HG03108 (cell line): Measurements from ENCODE around the gene RB1.
"Not testable (repeated sequence)": the region's sequence is repeated elsewhere in the genome, so short reads cannot be mapped to it uniquely, and the experiment has no call there.

Source experiments
- ATAC-seq: cut with Tn5 transposase; IDR thresholded peaks from one replicate; pipeline ENCODE4 v1.9.1; 2021; ENCODE audit warnings: moderate library complexity; ENCODE audit not compliant: unreplicated experiment

The RB1 gene

GRCh38 chr13:48297131-48297786 lies 6.3 kb upstream of the RB1 start:
- no peak for ATAC-seq

DNA sequence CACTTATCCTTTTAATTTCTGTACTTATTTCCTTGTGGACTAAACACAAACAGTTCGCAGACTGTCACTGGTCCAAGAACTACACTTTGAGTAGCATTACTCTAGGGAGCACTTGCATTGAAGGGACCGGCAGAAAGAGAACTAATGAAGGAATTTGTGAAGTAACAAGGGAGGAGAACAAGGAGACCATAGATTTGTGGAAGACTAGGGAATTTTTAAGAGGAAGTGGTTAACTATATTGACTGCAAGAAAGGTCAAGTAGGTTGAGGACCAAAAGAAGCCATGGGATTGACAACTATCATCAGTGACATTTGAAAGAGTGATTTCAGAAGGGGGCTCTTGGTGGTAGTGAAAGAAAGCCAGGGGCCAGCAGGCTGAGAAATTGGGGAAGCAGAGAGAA lies 4.0 kb upstream of the RB1 start:
- ATAC-seq: no peak

GRCh38 chr13:48302871-48303358 lies 636 bp upstream of the RB1 start:
- ATAC-seq: no peak

DNA sequence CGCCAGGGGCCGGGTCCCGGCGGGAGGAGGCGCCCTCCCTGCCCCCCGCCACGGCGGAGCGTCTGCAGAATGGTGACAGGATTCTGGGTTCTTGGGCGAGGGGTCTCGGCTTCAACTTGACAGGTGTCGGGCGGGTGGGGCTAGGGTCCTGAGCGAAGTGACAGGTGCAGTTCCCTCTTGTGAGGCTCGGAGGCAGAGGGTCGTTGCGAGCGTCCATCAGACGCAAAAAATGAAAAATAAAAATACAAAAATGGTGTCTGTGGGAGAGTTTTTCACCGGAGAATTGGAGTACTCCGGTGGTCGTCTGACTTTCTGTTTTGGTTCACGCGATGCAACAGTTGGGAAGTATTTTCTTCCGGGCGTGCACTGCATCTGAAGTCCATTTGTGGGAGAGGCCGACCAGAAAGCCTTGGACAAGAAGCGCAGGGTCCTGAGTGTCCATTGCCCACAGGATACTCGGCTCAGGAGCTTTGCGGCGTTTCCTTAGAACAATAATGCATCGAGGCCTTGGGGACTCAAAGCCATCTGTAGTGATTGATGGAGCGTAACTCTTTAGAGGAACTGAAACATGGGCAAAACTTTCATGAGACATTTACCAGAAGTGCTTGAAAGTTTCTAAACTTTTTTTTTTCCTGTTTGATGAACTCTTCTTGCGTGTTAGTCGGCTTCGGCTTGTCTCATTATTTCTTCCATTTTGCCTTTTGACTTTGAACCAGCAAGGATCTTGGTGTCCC lies 759 bp downstream of the RB1 start:
- peak; percentile 68 for ATAC-seq

DNA sequence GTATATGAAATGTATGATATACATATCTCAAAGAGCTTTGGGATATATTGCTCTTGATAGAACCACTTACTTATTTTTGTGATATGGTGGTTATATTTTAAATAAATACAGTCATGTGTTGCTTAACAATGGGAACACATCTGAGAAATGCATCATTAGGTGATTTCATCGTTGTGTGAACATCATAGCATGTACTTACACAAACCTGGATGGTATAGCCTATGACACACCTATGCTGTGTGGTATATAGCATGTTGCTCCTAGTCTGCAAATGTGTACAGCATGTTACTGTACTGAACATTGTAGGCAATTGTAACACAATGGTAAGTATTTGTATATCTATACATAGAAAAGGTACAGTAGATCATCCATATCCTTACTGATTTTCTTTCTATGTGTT lies 7.7 kb downstream of the RB1 start:
- no peak for ATAC-seq

DNA sequence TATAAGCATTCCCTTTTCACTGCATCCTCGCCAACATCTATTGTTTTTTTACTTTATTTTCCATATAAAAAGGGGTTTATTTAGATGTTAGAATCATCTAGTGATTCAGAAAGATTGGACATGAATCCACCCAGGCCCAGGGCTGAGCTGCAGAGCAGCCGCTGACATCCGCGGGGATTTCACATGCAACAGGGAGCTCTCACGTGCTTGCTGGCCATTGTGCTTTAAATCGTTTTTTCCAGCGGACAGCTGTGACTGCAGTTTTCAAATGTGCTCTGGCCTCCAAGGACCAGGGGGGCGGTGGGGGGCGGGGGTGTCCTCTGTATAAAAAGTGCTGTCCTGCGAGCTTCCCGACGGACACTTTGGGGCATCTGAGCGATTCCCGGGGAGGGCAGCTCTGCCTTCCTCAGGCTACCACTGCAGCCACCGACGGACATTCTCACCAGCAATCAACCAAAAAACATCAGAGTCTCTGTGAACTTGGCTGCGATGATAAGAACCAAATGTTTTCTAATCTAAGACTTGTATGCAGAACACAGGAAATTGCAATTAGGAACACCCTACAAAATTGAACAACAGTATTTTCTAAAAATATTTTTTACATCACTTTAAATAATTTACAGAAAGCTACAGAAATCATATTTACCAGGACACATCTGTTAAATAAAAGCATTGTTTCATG lies 12.6 kb downstream of the RB1 start:
- no peak for ATAC-seq

- no peak for ATAC-seq
Measured at GRCh38 chr13:48316826-48317510, 13.4 kb downstream of the RB1 start.

DNA sequence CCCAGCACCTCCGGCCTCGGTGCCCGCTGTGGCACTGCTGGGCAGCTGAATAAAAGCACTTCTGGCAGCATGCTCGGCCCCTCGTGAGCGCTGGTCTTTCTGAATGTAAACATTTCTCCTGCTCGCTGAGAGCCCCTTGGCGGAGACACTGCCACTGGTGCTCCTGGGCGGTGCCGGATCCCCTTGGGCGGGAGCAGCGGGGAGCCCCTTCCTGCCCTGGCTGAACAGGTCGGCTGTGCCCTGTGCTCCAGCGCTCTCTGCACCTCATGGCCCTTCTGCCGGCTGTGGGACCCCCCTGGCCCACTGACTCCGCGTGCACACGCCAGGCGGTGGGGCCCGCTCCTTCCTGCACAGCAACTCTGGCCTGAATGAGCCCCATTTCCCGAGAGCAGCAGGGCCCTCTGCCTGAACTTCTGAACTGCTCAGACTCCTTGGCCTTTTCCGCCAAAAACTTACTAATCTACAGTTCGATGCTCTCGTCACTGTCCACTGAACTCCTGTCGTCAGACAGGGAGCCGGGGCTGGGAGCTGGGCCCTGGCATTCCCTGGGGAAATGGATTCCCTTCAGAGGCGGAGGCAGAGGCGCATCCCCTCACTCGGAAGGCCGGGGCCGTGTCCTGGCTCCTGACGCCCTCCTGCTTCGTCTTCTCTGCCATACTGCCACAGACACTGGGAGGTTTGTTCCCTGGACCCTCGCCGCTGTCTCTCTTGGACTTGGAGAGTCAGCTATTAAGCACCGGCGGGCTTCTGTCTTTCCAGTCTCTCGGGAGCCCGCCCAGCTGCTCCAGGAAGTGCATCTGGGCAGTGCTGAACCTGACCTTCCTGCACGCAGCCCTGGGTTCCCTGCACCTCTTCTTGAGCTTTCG lies 14.2 kb downstream of the RB1 start:
- ATAC-seq: no peak

- no peak for ATAC-seq
Measured at GRCh38 chr13:48318377-48318811, 14.8 kb downstream of the RB1 start.

DNA sequence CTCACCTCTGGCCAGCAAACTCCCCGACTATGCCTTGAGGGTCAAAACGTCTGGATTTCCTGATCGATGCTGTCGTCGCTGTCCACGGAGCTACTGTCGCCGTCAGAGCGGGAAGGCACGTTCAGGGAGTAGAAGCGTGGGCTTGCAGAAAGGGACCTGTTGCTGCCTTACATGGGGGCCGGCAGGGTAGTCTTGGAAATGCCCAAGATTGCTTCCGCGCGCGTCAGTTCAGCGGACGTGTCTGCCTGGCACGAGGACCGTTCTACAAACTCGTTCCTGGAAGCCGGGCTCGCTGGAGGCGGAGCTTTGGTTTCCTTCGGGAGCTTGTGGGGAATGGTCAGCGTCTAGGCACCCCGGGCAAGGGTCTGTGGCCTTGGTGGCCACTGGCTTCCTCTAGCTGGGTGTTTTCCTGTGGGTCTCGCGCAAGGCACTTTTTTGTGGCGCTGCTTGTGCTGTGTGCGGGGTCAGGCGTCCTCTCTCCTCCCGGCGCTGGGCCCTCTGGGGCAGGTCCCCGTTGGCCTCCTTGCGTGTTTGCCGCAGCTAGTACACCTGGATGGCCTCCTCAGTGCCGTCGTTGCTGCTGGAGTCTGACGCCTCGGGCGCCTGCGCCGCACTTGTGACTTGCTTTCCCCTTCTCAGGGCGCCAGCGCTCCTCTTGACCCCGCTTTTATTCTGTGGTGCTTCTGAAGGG lies 15.4 kb downstream of the RB1 start:
- ATAC-seq: no peak

GRCh38 chr13:48319531-48320398 lies 16.2 kb downstream of the RB1 start:
- ATAC-seq: no peak

DNA sequence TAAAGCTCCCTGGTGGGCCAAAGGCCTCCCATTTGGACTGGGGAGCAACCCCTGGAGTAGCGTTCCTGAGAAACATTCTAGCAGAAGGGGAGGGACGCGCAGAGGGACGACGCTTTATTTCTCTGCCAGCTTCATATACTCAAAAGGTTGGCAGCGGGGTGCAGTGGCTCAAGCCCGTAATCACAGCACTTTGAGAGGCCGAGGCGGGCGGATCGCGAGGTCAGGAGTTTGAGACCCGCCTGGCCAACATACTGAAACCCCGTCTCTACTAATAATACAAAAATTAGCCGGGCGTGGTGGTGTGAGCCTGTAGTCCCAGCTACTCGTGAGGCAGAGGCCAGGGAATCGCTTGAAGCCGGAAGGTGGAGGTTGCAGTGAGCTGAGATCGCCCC lies 16.8 kb downstream of the RB1 start:
- no peak for ATAC-seq

DNA sequence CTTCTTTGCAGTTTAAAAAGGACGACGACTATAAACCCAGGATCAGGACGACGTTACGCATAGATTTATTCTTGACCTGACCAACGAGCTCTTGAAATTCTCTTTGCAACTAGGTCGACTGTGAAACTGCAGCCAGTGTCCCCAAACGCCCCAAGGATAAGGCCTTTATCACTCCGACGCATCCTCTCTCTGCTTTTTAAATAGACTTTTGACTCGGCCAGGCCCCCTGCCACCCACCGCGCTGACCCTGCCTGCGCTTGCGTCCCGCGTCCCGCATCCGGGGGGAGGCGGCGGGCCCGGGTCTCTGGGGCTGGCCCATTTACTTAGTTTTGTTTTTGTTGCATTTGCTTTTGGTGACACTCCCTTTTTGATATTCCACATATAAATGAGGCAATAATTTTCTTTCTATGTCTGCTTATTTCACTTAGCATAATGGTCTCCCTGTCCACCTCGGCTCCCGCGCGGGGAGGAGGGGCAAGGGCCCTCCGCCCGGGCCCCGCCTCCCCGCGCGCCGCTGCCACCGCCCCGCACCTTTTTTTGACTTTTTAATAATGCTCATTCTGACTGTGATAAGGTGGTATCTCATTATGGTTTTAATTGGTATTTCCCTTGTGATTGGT lies 17.4 kb downstream of the RB1 start:
- no peak for ATAC-seq

GRCh38 chr13:48322294-48322693 lies 18.7 kb downstream of the RB1 start:
- ATAC-seq: no peak

- no peak for ATAC-seq
Measured at GRCh38 chr13:48333976-48334375, 30.4 kb downstream of the RB1 start.

GRCh38 chr13:48334534-48335127 lies 31.1 kb downstream of the RB1 start:
- ATAC-seq: no peak

GRCh38 chr13:48339198-48339597 lies 35.6 kb downstream of the RB1 start:
- ATAC-seq: not testable (repeated sequence)

- ATAC-seq: no peak
Measured at GRCh38 chr13:48344264-48344663, 40.7 kb downstream of the RB1 start.
